Measurements from ENCODE around the gene GJC2.

The GJC2 gene

GRCh38 chr1:228197555-228198147 lies 47.9 kb downstream of the GJC2 start:
- DNase-seq: no peak

GRCh38 chr1:228198977-228199590 lies 49.4 kb downstream of the GJC2 start:
- no peak for DNase-seq

- no peak for DNase-seq
Observed at GRCh38 chr1:228204958-228205357, 55.2 kb downstream of the GJC2 start.

GRCh38 chr1:228205526-228206436 lies 56.1 kb downstream of the GJC2 start:
- DNase-seq: peak; percentile 19

- no peak for DNase-seq
Observed at GRCh38 chr1:228206582-228207351, 57.0 kb downstream of the GJC2 start.

- no peak for DNase-seq
Observed at GRCh38 chr1:228207381-228207810, 57.7 kb downstream of the GJC2 start.

GRCh38 chr1:228207851-228208821 lies 58.4 kb downstream of the GJC2 start, which contains the start of gene OBSCN:
Gene OBSCN (plus strand): TSS chr1:228208044. CDS start chr1:228211784, 3,740 bp downstream.
- DNase-seq: no peak

- DNase-seq: no peak
Observed at GRCh38 chr1:228208831-228209551, 59.3 kb downstream of the GJC2 start.
